NCI-H1048 (cell line): ENCODE data around the gene ATP10A.
A peak's percentile ranks its signal among the peaks of the same experiment; 100 is the strongest.
"Not testable (repeated sequence)": the region's sequence is repeated elsewhere in the genome, so short reads cannot be mapped to it uniquely, and the experiment has no call there.

Experiments used
- DNase-seq: peaks from one replicate; lab custom pipeline; 2025; lab: John Stamatoyannopoulos, UW

Gene ATP10A

GRCh38 chr15:25856059-25856458, 7.1 kb downstream of the ATP10A start:
- DNase-seq = not testable (repeated sequence)

GRCh38 chr15:25852661-25853524, 10.2 kb downstream of the ATP10A start:
- no peak for DNase-seq

- DNase-seq = no peak
Measured at GRCh38 chr15:25852027-25852426, 11.1 kb downstream of the ATP10A start.

GRCh38 chr15:25850154-25851111, 12.7 kb downstream of the ATP10A start:
- no peak for DNase-seq

GRCh38 chr15:25849157-25849921, 13.8 kb downstream of the ATP10A start:
- no peak for DNase-seq

- DNase-seq = no peak
Measured at GRCh38 chr15:25848784-25849156, 14.4 kb downstream of the ATP10A start.

- no peak for DNase-seq
Measured at GRCh38 chr15:25848325-25848724, 14.8 kb downstream of the ATP10A start.

- DNase-seq = no peak
Measured at GRCh38 chr15:25847051-25847450, 16.1 kb downstream of the ATP10A start.

GRCh38 chr15:25846377-25846776, 16.8 kb downstream of the ATP10A start:
- no peak for DNase-seq

GRCh38 chr15:25844981-25845680, 18.0 kb downstream of the ATP10A start:
- no peak for DNase-seq

- no peak for DNase-seq
Measured at GRCh38 chr15:25844542-25844941, 18.6 kb downstream of the ATP10A start.

- no peak for DNase-seq
Measured at GRCh38 chr15:25844076-25844475, 19.1 kb downstream of the ATP10A start.

GRCh38 chr15:25839638-25840156, 23.4 kb downstream of the ATP10A start:
- DNase-seq = no peak

- no peak for DNase-seq
Measured at GRCh38 chr15:25838871-25839195, 24.3 kb downstream of the ATP10A start.

- no peak for DNase-seq
Measured at GRCh38 chr15:25838191-25838870, 24.8 kb downstream of the ATP10A start.

GRCh38 chr15:25832158-25832557, 31.0 kb downstream of the ATP10A start:
- no peak for DNase-seq

GRCh38 chr15:25830844-25831451, 32.2 kb downstream of the ATP10A start:
- no peak for DNase-seq

GRCh38 chr15:25829073-25829472, 34.1 kb downstream of the ATP10A start:
- peak; percentile 35 for DNase-seq

- DNase-seq = no peak
Measured at GRCh38 chr15:25825207-25825606, 37.9 kb downstream of the ATP10A start.

GRCh38 chr15:25824618-25825017, 38.5 kb downstream of the ATP10A start:
- no peak for DNase-seq
